ENCODE results near the gene SLC2A4RG. TPM values are rescaled to one million over a fixed set of nuclear protein-coding genes. Genes with fewer than 3 reads are reported as not detected.

Gene SLC2A4RG
- total RNA-seq, 3 donors from 2014 or later (not counting 1 experiment from before 2014, with no cell fraction given): 90.4 to 100 (median 95.5) TPM

DNA sequence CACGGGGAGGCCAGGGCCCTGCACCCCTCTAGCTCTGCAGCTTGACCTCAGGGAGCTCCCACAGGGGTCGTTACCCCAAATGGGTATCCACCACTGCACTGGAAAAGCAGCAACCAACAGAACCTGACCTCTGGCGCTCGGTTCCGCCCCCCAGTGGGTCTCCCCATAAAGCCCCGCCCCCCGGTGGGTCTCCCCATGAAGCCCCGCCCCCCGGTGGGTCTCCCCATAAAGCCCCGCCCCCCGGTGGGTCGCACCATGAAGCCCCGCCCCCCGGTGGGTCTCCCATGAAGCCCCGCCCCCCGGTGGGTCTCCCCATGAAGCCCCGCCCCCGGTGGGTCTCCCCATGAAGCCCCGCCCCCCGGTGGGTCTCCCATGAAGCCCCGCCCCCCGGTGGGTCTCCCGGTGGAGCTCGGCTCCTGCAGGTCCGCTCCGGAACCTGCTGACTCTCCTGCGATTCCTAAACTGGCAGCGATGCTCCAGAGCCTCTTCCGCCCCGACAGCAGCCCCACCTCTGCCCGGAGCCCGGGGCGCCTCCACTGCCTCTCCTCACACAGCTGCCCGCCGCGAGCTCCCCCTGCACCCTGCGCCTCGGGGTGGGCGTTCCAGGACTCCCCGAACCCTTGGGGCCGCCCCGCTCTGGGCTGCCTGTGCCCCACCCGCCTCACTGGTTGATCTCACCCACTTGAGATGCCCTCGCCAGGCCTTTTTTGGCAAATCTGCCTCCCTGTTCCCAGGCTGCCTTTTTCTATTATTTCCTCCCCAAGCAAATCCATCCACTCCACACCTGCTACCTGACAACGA is 12.1 kb downstream of the SLC2A4RG start:
- WGBS (ENCODE audit: insufficient coverage): 66% methylated on average over 45 of the region's 45 CpGs
- Histone ChIP-seq H3K27me3 (ENCODE audit: control insufficient read depth, insufficient read depth, low read length) (no peaks in the 10 kb centered on the region), H3K4me1 (ENCODE audit: control insufficient read depth, insufficient read depth, low read length) (peaks cover 32% of the 10 kb centered on the region), H3K27ac (ENCODE audit: low read length) (peak overlapping the region; percentile 49), H3K36me3 (ENCODE audit: control insufficient read depth, insufficient read depth, low read length) (no peaks in the 10 kb centered on the region), H3K9me3 (ENCODE audit: control insufficient read depth, insufficient read depth, low read length) (no peaks in the 10 kb centered on the region), H3K4me3 (ENCODE audit: low read length) (no peak overlapping the region)
- ATAC-seq (peak in 1 of 3 donors; percentile 16), DNase-seq (no peak)
- peak overlapping the region in 1 of 2 donors; percentile 73 for H3K27ac Mint-ChIP-seq
- intact Hi-C loops (cut with micrococcal nuclease): loop anchor here (5.0 kb wide), 1 partner anchor 124 kb away; the partner anchor contains the start of gene GMEB2
- H3K4me1 Mint-ChIP-seq: peaks cover 15 to 35% of the 10 kb centered on the region in 2 donors
- H3K9me3 Mint-ChIP-seq: no peaks in the 10 kb centered on the region
- no peaks in the 10 kb centered on the region for H3K27me3 Mint-ChIP-seq (ENCODE audit: low read depth in 2 of 2)
- TF ChIP-seq, protein P1, sequence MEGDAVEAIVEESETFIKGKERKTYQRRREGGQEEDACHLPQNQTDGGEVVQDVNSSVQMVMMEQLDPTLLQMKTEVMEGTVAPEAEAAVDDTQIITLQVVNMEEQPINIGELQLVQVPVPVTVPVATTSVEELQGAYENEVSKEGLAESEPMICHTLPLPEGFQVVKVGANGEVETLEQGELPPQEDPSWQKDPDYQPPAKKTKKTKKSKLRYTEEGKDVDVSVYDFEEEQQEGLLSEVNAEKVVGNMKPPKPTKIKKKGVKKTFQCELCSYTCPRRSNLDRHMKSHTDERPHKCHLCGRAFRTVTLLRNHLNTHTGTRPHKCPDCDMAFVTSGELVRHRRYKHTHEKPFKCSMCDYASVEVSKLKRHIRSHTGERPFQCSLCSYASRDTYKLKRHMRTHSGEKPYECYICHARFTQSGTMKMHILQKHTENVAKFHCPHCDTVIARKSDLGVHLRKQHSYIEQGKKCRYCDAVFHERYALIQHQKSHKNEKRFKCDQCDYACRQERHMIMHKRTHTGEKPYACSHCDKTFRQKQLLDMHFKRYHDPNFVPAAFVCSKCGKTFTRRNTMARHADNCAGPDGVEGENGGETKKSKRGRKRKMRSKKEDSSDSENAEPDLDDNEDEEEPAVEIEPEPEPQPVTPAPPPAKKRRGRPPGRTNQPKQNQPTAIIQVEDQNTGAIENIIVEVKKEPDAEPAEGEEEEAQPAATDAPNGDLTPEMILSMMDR (IDR thresholded peaks at IDR 0.05): no peak
- H3K36me3 Mint-ChIP-seq: no peaks in the 10 kb centered on the region
- H3K4me3 Mint-ChIP-seq: peak overlapping the region; percentile 56

DNA sequence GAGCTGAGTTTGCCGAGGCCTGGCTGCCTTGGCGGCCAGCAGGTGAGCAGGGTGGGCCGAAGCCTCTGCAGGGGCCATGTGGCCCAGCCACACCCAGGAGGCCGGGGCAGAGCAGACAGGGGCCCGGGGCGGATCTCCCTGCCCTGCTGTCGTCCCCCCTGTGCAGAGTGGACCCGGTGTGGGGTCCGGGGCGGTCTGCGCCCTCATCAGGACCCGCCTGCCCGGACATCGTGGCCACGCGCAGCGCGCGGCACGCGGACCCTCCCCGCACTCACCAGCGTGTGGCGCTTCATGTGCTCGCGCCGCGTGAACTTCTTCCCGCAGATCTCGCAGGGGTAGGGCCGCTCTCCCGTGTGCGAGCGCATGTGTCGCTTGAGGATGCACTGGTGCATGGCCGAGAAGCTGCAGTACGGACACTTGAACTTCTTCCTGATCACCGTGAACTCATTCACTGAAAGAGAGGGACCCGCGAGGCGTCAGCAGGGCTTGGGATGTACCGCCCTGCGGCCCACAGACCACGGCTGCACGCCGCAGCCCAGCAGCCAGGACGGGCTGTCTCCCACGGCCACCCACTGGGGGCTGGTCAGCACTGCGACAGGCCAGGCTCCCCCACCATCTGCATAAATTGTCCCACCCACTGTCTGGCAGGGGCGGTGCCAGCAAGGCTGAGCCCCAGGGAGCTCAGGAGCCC is 13.0 kb downstream of the SLC2A4RG start:
- Histone ChIP-seq H3K4me1 (ENCODE audit: control insufficient read depth, insufficient read depth, low read length) (peaks cover 35% of the 10 kb centered on the region), H3K27me3 (ENCODE audit: control insufficient read depth, insufficient read depth, low read length) (no peaks in the 10 kb centered on the region), H3K4me3 (ENCODE audit: low read length) (no peak overlapping the region), H3K36me3 (ENCODE audit: control insufficient read depth, insufficient read depth, low read length) (no peaks in the 10 kb centered on the region), H3K9me3 (ENCODE audit: control insufficient read depth, insufficient read depth, low read length) (no peaks in the 10 kb centered on the region), H3K27ac (ENCODE audit: low read length) (no peak overlapping the region)
- no peak for DNase-seq
- Mint-ChIP-seq H3K27ac (no peak overlapping the region), H3K9me3 (no peaks in the 10 kb centered on the region), H3K4me1 (peaks cover 17 to 44% of the 10 kb centered on the region in 2 donors), H3K4me3 (no peak overlapping the region), H3K36me3 (no peaks in the 10 kb centered on the region), H3K27me3 (ENCODE audit: low read depth in 2 of 2) (no peaks in the 10 kb centered on the region)
- ATAC-seq: no peak
- TF ChIP-seq, protein P1 (IDR thresholded peaks at IDR 0.05): no peak
- 92% methylated on average over 50 of the region's 50 CpGs for WGBS (ENCODE audit: insufficient coverage)
- intact Hi-C loops (cut with micrococcal nuclease): loop anchor here (5.0 kb wide), 1 partner anchor 125 kb away; the partner anchor contains the start of gene GMEB2

DNA sequence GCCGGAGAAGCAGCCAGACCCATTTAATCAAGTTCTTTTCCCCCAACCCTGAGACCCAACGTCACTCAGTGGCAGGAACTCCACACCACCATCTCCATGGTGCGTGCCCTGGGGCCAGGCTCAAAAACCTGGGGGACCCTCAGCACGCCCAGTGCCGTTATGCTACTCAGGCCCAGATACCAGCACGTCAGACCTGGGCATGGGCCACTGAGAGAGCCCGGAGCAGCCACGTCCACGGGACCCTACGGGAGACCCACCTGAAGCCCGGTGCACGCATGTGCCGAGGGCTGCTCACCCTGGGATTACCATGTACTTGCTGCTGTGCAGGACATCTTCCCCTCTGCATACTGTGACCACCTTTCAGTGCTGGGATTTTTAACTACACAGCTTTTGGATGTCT is 13.8 kb downstream of the SLC2A4RG start:
- Histone ChIP-seq H3K4me1 (ENCODE audit: control insufficient read depth, insufficient read depth, low read length) (peaks cover 35% of the 10 kb centered on the region), H3K4me3 (ENCODE audit: low read length) (no peak overlapping the region), H3K27ac (ENCODE audit: low read length) (no peak overlapping the region), H3K9me3 (ENCODE audit: control insufficient read depth, insufficient read depth, low read length) (no peaks in the 10 kb centered on the region), H3K27me3 (ENCODE audit: control insufficient read depth, insufficient read depth, low read length) (no peaks in the 10 kb centered on the region), H3K36me3 (ENCODE audit: control insufficient read depth, insufficient read depth, low read length) (no peaks in the 10 kb centered on the region)
- no peaks in the 10 kb centered on the region for H3K36me3 Mint-ChIP-seq
- DNase-seq (no peak), ATAC-seq (no peak)
- no peaks in the 10 kb centered on the region for H3K9me3 Mint-ChIP-seq
- WGBS (ENCODE audit: insufficient coverage): 95% methylated on average over 13 of the region's 13 CpGs
- no peak overlapping the region for H3K4me3 Mint-ChIP-seq
- TF ChIP-seq, protein P1 (IDR thresholded peaks at IDR 0.05): no peak
- no peaks in the 10 kb centered on the region for H3K27me3 Mint-ChIP-seq (ENCODE audit: low read depth in 2 of 2)
- peaks cover 17 to 49% of the 10 kb centered on the region in 2 donors for H3K4me1 Mint-ChIP-seq
- intact Hi-C loops (cut with micrococcal nuclease): loop anchor here (5.0 kb wide), 1 partner anchor 126 kb away; the partner anchor contains the start of gene GMEB2
- no peak overlapping the region for H3K27ac Mint-ChIP-seq

Data from natural killer cell (primary cell).